GM21825 (cell line): ENCODE data around the gene SENP6.
"Not testable (repeated sequence)": the region's sequence is repeated elsewhere in the genome, so short reads cannot be mapped to it uniquely, and the experiment has no call there.

Experiments
- ATAC-seq: cut with Tn5 transposase; IDR thresholded peaks from one replicate; pipeline ENCODE4 v1.9.1; 2021; ENCODE audit warnings: mild to moderate bottlenecking, moderate library complexity; ENCODE audit not compliant: unreplicated experiment

Gene SENP6, protein sequence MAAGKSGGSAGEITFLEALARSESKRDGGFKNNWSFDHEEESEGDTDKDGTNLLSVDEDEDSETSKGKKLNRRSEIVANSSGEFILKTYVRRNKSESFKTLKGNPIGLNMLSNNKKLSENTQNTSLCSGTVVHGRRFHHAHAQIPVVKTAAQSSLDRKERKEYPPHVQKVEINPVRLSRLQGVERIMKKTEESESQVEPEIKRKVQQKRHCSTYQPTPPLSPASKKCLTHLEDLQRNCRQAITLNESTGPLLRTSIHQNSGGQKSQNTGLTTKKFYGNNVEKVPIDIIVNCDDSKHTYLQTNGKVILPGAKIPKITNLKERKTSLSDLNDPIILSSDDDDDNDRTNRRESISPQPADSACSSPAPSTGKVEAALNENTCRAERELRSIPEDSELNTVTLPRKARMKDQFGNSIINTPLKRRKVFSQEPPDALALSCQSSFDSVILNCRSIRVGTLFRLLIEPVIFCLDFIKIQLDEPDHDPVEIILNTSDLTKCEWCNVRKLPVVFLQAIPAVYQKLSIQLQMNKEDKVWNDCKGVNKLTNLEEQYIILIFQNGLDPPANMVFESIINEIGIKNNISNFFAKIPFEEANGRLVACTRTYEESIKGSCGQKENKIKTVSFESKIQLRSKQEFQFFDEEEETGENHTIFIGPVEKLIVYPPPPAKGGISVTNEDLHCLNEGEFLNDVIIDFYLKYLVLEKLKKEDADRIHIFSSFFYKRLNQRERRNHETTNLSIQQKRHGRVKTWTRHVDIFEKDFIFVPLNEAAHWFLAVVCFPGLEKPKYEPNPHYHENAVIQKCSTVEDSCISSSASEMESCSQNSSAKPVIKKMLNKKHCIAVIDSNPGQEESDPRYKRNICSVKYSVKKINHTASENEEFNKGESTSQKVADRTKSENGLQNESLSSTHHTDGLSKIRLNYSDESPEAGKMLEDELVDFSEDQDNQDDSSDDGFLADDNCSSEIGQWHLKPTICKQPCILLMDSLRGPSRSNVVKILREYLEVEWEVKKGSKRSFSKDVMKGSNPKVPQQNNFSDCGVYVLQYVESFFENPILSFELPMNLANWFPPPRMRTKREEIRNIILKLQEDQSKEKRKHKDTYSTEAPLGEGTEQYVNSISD

DNA sequence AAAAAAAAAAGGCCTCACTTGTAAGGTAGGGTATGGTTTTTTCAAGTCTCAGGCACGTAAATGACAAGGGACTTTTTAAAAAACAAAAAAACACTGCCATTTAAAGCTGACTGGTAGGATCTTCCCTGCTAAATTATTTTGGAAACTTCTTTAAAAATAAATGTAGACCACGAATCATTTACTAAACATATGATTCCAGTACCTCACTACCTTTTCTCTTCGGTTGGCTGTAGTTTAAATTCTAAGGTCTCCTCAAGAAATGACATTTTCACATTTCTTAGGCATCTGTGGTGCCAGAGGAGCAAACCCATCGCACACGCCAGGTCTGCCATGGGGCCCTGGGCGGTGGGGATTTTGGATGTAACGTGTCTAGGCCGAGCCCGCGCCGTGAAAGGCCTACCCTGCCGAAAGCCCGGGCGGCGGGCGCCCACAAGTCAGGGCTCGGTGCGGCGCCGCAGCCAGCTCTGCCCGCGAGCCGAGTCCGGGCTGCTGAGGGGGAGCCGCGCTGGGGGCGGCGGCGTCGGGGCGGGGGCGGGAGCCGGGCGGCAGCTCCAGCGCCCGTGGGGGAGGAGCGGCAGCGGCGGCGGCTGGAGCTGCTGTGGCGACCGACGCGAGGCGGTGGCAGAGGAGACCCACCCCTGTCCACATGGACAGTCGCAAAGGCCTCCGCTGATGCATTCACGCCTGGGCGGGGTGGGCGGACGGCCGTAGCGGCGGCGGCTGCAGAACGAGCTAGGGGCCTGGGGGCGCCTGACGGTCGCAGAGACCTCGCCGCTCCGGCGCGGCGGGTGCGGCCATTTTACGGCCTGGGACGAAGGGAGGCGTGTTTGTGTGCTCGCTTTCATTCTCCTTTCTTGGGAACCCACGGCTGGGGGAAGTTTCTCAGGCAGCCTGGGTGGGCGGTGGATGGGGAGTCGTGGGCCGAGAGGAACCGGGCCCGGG, at the start of gene SENP6:
SENP6 (plus strand) TSS at position 577 of the 942 bp plus-strand sequence. CDS start 645 bp downstream, outside the sequence.
- ATAC-seq, result peak; percentile 62

DNA sequence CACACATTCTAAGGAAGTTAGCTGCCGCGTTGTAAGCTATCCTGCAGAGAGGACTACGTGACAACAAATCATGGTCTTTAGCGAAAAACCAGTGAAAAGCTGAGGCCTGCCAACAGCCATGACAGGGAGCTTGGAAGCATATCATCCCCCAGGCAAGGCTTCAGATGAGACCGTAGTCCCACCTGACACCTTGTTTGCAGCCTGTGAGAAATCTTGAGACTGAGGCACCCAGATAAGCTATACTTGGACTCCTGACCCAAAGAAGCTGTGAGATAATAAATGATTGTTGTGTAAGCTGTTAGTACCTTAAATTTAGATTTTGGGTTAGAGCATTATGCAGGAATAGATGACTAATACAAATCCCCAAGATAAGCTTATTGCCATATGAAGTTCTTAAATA, 45.4 kb upstream of the SENP6 start:
- ATAC-seq, result no peak

DNA sequence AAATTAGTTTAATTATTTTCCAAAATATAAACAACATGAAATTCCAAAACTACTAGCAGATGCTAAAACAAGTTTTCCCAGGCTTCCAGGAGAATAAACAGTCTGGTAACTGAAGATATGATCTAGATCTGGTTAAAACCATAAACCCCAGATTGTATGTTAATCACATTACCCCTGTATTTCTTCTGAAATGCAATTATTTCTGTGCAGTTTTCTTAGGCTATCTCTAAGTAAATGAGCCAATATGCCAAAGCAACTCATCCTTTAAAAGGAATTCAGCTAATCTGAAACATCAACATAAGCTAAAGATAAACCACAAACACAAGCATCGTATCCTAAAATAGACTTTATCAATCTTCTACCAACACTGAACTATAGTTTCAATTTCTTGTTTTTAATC, 44.6 kb upstream of the SENP6 start:
- ATAC-seq, result no peak

DNA sequence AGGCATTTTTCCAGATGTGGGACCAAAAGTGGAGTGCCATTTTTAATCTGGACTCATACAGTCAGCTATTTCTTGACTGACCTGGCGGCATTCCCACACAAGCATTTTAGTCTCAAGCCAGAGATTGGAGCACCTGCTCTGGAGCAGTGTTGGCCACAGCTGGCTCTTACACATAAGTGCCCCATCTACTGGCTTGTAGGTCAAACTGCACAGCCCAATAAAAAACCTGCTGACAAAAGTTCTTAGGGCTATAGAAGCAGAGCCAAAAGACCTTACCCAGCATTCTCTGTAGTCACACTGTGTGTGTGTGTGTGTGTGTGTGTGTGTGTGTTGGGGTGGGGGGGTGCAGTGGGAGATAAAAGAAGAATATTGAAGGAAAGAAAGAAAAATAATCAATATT, 38.6 kb upstream of the SENP6 start:
- peak; percentile 74 for ATAC-seq

DNA sequence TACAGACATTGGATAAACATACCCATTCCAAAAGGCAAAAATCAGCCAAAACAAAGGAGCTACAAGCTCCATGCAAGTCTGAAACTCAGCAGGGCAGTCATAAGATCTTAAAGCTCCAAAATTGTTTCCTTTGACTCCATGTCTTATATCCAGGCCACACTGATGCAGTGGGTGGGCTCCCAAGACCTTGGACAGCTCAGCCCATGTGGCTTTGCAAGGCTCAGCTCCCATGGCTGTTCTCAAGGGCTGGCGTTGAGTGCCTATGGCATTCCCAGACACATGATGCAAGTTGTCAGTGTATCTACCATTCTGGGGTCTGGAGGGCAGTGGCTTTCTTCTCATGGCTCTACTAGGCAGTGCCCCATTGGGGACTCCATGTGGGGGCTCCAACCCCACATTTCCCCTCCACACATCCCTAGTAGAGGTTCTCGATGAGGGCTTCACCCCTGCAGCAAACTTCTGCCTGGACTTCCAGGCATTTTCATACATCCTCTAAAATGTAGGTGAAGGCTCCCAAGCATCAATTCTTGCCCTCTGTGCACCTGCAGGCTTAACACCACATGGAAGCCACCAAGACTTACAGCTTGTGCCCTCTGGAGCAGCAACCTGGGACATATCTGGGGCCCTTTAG, 35.4 kb upstream of the SENP6 start:
- ATAC-seq, result no peak

DNA sequence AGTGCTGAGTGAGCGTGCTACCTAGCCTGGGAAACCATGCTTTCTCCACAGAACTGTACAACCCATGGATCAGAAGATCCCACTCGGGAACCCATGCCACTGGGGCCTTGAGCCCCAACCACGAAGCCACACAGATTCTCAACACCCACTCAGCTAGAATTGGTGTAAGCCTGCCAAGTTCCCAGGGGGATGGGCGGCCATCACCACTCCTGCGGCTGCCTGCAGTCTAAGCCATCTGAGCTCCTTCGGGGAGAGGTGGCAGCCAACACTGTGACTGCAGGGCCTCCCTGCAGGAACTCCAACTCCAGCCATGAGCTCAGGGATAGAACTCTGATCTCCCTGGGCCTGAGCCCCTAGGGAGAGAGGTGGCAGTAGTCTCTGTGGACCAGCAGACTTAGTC, 33.6 kb upstream of the SENP6 start:
- ATAC-seq, result no peak

DNA sequence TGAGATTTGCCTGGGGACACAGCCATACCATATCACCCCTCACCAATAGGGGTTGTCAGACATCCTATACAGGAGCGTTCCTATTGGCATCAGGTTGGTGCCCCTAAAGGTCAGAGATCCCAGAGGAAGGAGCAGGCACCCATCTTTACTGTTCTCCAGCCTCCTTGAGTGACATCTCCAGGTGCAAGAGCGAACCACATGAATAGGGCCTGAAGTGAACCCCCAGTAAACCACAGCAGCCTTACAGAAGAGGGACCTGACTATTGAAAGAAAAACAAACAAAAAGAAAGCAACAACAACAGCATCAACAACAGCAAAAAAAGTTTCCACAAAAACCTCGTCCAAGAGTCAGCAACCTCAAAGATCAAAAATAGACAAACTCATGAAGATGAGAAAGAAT, 32.7 kb upstream of the SENP6 start:
- no peak for ATAC-seq

DNA sequence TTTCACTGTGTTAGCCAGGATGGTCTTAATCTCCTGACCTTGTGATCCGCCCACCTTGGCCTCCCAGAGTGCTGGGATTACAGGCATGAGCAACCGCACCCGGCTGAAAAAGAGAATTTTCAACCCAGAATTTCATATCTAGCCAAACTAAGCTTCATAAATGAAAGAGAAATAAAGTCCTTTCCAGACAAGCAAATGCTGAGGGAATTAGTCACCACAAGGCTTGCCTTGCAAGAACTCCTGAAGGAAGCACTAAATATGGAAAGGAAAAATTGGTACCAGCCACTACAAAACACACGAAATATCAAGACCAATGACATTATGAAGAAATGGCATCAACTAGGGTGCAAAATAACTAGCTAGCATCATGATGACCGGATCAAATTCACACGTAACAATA, 31.0 kb upstream of the SENP6 start:
- ATAC-seq, result not testable (repeated sequence)

DNA sequence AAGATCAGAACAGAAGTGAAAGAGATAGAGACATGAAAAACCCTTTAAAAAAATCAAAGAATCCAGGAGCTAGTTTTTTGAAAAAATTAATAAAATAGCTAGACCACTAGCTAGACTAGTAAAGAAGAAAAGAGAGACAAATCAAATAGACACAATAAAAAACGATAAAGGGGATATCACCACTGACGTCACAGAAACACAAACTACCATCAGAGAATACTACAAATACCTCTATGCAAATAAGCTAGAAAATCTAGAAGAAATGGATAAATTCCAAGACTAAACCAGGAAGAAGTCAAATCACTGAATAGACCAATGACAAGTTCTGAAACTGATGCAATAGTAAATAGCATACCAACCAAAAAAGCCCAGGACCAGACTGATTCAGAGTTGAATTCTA, 29.6 kb upstream of the SENP6 start:
- ATAC-seq, result no peak

DNA sequence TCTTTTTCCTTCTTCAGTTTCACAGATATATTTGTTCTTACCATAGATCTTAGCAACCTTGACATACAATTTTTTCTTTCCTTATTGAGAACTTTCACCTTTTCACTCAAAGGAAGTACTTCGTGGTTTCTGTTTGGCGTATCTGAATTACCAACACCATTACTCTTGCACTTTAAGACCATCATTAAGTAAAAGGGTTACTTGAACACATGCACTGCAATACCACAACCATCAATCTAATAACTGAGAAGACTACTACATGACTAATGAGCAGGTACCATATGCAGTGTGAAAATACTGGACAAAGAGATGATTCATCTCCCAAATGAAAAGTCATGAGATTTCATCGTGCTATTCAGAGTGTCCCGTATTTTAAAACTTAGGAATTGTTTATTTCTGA, 21.7 kb upstream of the SENP6 start:
- ATAC-seq, result peak; percentile 65

DNA sequence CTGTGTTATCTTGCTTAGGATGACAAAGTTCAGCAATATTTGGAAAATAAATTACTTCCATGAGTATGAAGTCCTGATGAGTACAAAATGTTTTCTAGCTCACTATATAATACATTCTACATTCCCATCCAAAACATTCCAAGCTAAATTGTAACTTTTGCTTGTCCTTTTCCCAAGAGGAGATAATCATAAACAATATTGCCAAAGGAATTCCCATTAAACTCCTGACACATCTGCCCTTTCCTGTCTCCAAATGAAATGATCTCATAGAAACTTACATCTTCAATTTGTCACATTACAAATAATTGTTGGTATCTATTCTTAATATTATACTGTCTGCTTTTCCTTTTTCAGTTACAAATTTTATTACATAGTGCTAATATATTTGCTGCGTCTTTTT, 20.4 kb upstream of the SENP6 start:
- ATAC-seq, result no peak

DNA sequence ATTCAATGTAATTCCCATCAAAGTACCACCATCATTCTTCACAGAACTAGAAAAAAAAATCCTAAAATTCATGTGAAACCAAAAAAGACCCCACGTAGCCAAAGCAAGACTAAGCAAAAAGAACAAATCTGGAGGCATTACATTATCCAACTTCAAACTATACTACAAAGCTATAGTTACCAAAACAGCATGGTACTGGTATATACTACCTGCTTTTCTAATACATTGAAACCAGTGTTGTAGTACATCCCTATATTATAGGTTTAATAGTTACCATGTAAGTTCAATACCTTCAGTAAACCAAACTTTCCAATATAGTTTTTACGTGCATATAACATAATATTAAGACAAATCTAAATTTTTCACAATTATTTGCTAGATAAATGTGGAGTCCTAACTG, 17.1 kb upstream of the SENP6 start:
- ATAC-seq, result not testable (repeated sequence)

DNA sequence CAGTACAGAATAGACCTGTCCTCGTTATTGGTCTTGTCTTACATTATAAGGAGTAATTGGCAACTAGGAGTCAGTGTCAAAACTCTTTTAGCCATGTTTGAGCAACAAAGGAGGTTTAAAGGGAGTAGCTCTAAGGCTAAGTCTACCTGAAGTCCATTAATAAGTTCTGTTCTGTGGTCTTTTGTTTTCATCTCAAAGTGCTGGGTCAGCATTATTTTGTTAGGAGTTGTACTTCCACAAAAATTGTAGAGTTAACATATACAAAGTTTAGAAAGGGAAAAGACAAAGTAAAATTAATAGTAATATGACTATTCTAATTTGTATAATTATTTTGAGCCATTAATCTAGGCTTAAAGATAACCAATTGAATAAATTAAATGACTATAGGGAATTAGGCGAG, 12.7 kb upstream of the SENP6 start:
- ATAC-seq, result no peak

DNA sequence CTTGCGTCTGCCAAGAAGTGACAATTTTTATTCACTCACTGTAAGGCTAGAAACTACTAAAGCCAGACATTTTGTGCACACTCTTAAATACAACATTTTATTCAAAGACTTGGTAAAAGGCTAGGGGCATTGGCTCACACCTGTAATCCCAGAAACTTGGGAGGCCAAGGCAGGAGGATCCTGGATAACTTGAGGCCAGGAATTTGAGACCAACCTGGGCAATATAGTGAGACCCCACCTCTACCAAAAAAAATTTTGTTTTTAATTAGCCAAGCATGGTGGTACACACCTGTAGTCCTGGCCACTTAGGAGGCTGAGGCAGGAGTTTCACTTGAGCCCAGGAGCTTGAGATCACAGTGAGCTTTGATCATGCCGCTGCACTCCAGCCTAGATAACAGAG, 11.3 kb upstream of the SENP6 start:
- ATAC-seq, result no peak

DNA sequence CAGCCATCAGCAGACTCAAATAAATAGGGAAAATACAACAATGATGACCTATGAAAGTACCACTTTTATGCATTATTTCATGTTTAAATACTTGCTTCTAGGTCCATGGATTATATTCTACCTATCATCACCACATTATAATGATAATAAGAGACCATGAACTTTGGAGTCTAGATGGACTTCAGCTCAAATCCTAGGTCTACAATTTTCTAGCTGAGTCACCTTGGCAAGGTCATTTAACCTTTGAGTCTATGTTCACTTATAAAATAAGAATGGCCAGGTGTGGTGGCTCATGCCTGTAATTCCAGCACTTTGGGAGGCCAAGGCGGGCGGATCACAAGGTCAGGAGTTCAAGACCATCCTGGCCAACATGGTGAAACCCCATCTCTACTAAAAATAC, 5.3 kb upstream of the SENP6 start:
- not testable (repeated sequence) for ATAC-seq

DNA sequence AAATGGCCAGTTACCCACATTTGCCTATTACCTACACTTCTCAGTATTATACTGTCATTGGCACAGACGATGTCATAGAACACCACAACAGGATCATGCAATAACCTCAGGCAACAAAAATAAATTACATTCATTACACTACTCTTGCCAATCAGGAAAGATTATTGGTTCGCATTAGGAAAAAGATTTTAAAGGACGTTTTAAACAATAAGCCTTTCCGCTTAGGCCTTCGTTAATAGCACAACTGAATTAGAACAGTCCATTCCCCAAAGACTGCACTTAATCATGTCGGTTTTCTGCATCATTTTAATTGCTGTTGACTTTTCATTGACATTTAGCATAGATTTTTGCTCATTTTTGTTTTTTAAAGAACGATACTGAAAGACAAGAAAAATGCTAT, 912 bp upstream of the SENP6 start:
- no peak for ATAC-seq

DNA sequence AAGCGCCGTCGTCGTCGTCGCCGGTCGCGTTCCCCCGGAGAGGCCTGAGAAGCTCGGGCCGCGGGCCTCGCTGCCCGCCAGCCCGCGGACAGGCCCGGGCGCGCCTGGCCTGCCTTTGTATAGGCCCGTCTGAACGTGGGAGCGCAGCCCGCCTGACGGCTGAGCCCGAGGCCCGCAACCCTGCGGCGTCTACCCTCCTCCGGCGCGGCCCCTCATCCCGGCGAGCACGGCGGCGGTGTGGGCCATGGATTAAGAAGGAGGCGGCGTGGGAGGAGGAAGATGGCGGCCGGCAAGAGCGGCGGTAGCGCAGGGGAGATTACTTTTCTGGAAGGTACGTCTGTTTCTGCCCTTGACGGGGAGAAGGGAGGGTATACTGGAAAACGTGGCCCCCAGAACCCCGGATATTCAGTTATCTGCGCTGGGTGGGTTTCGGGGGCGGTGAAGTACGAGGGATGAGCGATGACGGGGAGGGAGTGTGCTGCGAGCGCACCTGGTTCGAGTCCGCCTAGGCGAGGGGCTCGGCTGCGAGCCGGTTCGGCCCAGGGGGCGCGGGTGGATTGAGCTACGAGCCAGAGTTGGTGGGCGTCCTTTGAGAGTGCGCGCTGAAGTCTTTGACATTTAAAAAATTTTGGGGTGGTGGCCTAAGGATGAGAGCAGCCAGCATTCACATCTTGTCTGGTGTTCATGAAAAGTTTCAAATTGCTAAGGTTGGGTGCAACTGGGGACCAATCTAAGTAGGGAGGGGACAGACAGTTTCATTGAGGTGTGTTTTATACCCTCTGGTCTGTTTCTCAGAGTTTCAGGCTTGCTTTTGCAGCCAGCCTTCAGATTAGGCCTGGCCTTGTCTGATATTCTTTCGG, 796 bp downstream of the SENP6 start:
- peak; percentile 33 for ATAC-seq

DNA sequence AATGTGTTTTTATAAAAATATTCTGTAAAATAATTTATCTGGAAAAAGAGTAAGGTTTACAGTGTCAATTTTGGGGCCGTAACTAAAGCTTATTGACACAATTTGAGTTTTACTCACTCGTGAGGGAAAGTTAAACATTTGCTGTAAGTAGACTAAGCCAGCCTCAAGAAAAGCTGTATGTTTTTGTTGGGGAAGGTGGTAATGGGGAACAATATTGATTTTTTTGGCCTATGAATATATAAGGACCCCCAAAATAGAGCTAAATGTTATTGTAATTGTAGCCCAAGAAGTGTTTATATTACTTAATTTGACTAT, 1.4 kb downstream of the SENP6 start:
- ATAC-seq, result no peak

DNA sequence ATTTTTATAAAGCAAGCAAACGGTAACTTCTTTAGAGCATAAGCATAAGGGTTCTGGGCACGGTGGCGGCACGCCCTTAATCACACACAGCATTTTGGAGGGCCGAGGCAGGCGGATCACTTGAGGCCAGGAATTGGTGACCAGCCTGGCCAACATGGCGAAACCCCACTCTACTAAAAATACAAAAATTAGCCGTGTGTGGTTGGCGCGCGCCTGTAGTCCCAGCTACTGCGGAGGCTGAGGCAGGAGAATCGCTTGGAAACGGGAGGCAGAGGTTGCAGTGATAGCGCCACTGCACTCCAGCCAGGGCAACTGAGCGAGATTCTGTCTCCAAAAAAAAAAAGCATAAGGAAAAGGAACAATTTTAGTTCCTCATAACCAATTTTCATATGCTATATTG, 2.6 kb downstream of the SENP6 start:
- ATAC-seq, result no peak
